ENCODE data around the gene AP5S1. TPM values are rescaled to one million over a fixed set of nuclear protein-coding genes. Genes with fewer than 3 reads are reported as not detected.
A peak's percentile ranks its signal among the peaks of the same experiment; 100 is the strongest.

The AP5S1 gene
- total RNA-seq, 2 experiments from 2014 or later = 11.1 to 11.7 TPM

GRCh38 chr20:3798373-3798768, 22.0 kb upstream of the AP5S1 start:
- no peak for DNase-seq
- peaks cover 51% of the 10 kb centered on the region for H3K4me1 Mint-ChIP-seq
- H3K9me3 Mint-ChIP-seq = no peaks in the 10 kb centered on the region
- peaks cover 38% of the 10 kb centered on the region for H3K36me3 Mint-ChIP-seq
- peak overlapping the region; percentile 94 for H3K27ac Mint-ChIP-seq
- H3K4me3 Mint-ChIP-seq = peak overlapping the region; percentile 98
- no peaks in the 10 kb centered on the region for H3K27me3 Mint-ChIP-seq

DNA sequence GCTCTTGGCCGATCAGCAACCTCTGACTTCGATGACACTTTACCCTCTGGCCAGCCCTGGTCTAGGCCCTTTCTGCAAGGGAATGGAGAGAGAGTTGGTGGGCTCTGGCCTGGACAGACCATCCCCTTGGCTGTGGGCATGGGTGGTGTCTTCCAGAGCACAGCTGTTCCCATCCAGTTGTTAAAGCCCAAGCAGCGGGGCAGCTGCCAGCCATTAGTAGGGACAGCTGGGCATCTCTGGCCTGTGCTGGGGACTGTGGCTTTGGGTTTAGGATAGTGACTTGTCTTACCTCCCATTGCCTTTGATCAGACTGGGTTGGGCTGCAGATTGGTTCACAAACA, 21.5 kb upstream of the AP5S1 start:
- DNase-seq = no peak
- H3K4me3 Mint-ChIP-seq = peak overlapping the region; percentile 35
- no peaks in the 10 kb centered on the region for H3K27me3 Mint-ChIP-seq
- H3K9me3 Mint-ChIP-seq = no peaks in the 10 kb centered on the region
- H3K4me1 Mint-ChIP-seq = peaks cover 53% of the 10 kb centered on the region
- peaks cover 42% of the 10 kb centered on the region for H3K36me3 Mint-ChIP-seq
- peak overlapping the region; percentile 94 for H3K27ac Mint-ChIP-seq

DNA sequence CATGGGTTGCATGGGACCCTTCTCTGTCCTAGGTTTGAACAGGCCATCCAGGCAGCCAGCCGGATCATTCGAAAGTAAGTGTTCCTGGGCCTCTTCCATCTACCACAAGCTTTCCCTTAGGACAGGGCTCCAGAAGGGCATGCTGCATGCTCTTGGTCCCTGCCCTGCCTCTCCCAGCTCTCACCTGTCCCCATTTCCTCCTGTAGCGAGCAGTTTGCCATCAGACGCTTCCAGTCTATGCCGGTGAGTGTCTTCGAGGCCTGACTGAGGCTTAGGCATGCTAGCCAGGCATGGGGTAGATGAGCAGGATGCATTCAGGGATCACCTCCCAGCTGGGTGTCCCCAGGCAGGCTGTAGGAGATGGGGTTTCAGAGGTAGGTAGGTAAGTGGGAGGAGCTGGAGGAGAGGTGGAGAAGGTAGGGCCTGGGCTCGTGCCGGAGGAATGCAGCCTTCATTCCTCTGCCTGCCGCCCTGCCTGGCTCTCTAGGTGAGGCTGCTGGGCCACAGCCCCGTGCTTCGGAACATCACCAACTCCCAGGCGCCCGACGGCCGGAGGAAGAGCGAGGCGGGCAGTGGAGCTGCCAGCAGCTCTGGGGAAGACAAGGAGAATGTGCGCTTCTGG, 20.0 kb upstream of the AP5S1 start:
- H3K36me3 Mint-ChIP-seq = peaks cover 54% of the 10 kb centered on the region
- no peak for DNase-seq

GRCh38 chr20:3800878-3801260, 19.5 kb upstream of the AP5S1 start:
- Mint-ChIP-seq H3K27me3 (no peaks in the 10 kb centered on the region), H3K27ac (peak overlapping the region; percentile 15), H3K36me3 (peaks cover 58% of the 10 kb centered on the region), H3K9me3 (no peaks in the 10 kb centered on the region), H3K4me3 (no peak overlapping the region), H3K4me1 (peaks cover 54% of the 10 kb centered on the region)
- no peak for DNase-seq

More for the DNA sequence above, 20.0 kb upstream of the AP5S1 start:
- no peaks in the 10 kb centered on the region for H3K27me3 Mint-ChIP-seq
- H3K4me1 Mint-ChIP-seq = peaks cover 55% of the 10 kb centered on the region
- no peaks in the 10 kb centered on the region for H3K9me3 Mint-ChIP-seq
- H3K4me3 Mint-ChIP-seq = peak overlapping the region; percentile 8
- H3K27ac Mint-ChIP-seq = peak overlapping the region; percentile 94

DNA sequence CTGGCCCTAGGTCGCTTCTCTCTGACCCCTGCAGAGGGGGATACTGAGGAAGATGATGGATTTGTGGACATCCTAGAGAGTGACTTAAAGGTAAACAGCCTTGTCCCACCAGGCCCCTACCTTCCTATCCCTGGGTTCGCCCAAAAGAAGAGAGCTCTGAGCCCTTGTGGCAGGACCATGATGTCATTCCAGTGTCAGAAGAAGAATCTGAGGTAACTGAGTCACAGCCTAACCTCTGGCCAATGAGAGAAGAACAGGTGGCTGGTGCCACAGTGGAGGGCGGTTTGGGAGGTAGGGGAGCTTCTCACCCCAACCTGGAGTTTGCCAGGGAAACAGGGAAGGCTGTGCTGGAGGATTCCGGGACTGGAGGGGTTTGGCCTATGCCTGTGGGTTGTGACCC, 19.0 kb upstream of the AP5S1 start:
- no peak for DNase-seq
- H3K27me3 Mint-ChIP-seq = no peaks in the 10 kb centered on the region
- peaks cover 61% of the 10 kb centered on the region for H3K36me3 Mint-ChIP-seq
- H3K9me3 Mint-ChIP-seq = no peaks in the 10 kb centered on the region
- H3K4me3 Mint-ChIP-seq = no peak overlapping the region
- H3K27ac Mint-ChIP-seq = peak overlapping the region; percentile 15
- peaks cover 56% of the 10 kb centered on the region for H3K4me1 Mint-ChIP-seq

- Mint-ChIP-seq H3K4me1 (peaks cover 57% of the 10 kb centered on the region), H3K27ac (peak overlapping the region; percentile 35), H3K36me3 (peaks cover 60% of the 10 kb centered on the region)
Measured at GRCh38 chr20:3801846-3802245, 18.5 kb upstream of the AP5S1 start.

DNA sequence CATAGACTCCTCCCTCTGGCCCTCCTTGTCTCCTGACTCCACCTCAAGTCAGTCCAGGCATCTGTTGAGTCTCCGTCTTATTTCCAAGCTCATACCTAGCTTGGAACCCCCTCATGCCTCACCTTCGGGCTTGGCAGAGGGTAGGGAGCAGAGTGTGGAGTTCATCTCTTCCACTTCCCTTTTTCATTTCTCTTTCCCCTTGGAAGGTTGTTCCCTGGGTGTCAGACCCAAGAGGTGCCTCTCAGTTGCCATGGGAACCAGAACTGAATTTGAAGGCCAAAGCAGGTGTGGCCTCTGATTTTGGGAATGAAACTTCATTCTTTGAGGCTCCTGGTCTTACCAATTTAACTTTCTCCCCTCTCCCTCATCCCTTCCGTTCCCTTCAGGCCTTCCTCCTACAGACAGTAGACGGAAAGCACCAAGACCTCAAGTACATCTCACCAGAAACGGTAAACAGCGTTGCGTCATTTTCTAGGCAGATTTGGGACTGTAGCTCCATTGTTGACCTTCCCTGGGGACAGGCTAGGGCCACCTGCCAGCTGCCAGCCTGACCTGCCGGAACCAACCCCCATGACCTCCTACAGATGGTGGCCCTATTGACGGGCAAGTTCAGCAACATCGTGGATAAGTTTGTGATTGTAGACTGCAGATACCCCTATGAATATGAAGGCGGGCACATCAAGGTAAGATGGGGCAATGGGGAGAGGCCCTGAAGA, 17.7 kb upstream of the AP5S1 start:
- H3K4me3 Mint-ChIP-seq = no peak overlapping the region
- H3K9me3 Mint-ChIP-seq = no peaks in the 10 kb centered on the region
- no peak for DNase-seq
- H3K27me3 Mint-ChIP-seq = no peaks in the 10 kb centered on the region
- peaks cover 59% of the 10 kb centered on the region for H3K4me1 Mint-ChIP-seq
- H3K36me3 Mint-ChIP-seq = peaks cover 56% of the 10 kb centered on the region
- peak overlapping the region; percentile 55 for H3K27ac Mint-ChIP-seq

More at GRCh38 chr20:3801846-3802245, 18.5 kb upstream of the AP5S1 start:
- Mint-ChIP-seq H3K27me3 (no peaks in the 10 kb centered on the region), H3K4me3 (no peak overlapping the region), H3K9me3 (no peaks in the 10 kb centered on the region)
- no peak for DNase-seq

DNA sequence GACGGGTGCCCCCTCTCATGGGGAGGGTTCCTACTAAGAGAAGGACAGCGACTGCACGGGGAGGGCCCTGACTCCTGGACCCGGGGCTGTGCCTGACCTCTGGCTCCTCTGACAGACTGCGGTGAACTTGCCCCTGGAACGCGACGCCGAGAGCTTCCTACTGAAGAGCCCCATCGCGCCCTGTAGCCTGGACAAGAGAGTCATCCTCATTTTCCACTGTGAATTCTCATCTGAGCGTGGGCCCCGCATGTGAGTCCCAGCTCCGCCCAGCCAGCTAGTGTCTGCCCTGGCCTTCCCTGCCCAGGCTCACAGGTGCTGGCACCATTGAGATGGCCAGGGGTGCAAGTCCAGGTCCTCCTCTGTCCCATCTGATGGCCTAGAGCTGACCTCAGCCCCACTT, 17.1 kb upstream of the AP5S1 start:
- Mint-ChIP-seq H3K36me3 (peaks cover 51% of the 10 kb centered on the region), H3K27ac (no peak overlapping the region), H3K4me3 (no peak overlapping the region), H3K9me3 (no peaks in the 10 kb centered on the region), H3K27me3 (no peaks in the 10 kb centered on the region), H3K4me1 (peaks cover 53% of the 10 kb centered on the region)
- DNase-seq = no peak

- no peaks in the 10 kb centered on the region for H3K9me3 Mint-ChIP-seq
- peak overlapping the region; percentile 9 for H3K27ac Mint-ChIP-seq
- H3K27me3 Mint-ChIP-seq = no peaks in the 10 kb centered on the region
- peaks cover 47% of the 10 kb centered on the region for H3K36me3 Mint-ChIP-seq
- H3K4me3 Mint-ChIP-seq = no peak overlapping the region
- no peak for DNase-seq
- peaks cover 48% of the 10 kb centered on the region for H3K4me1 Mint-ChIP-seq
Measured at GRCh38 chr20:3803854-3804253, 16.5 kb upstream of the AP5S1 start.

GRCh38 chr20:3804254-3804751, 16.0 kb upstream of the AP5S1 start:
- Mint-ChIP-seq H3K36me3 (peaks cover 45% of the 10 kb centered on the region), H3K9me3 (no peaks in the 10 kb centered on the region), H3K4me3 (no peak overlapping the region), H3K27ac (no peak overlapping the region), H3K27me3 (no peaks in the 10 kb centered on the region), H3K4me1 (peaks cover 44% of the 10 kb centered on the region)
- no peak for DNase-seq

GRCh38 chr20:3804781-3805180, 15.6 kb upstream of the AP5S1 start:
- H3K4me1 Mint-ChIP-seq = peaks cover 39% of the 10 kb centered on the region
- no peaks in the 10 kb centered on the region for H3K9me3 Mint-ChIP-seq
- peak overlapping the region; percentile 56 for H3K27ac Mint-ChIP-seq
- H3K27me3 Mint-ChIP-seq = no peaks in the 10 kb centered on the region
- DNase-seq = no peak
- H3K4me3 Mint-ChIP-seq = no peak overlapping the region
- H3K36me3 Mint-ChIP-seq = peaks cover 42% of the 10 kb centered on the region

DNA sequence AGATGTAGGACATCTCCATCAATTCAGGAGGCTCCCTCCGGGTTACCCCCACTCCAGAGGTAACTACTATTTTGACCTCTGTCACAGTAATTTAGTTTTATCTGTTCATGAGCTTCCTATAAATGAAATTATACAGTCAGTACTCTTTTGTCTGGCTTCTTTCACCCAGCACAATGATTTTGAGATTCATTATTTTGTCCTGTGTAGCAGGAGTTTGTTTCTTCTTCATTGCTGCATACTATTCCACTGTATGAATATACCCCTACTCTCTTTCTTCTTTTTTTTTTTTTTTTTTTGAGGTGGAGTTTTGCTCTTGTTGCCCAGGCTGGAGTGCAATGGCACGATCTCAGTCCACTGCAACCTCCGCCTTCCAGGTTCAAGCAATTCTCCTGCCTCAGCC, 11.8 kb upstream of the AP5S1 start:
- DNase-seq = no peak
- no peaks in the 10 kb centered on the region for H3K9me3 Mint-ChIP-seq
- no peaks in the 10 kb centered on the region for H3K27me3 Mint-ChIP-seq
- H3K27ac Mint-ChIP-seq = no peak overlapping the region
- no peak overlapping the region for H3K4me3 Mint-ChIP-seq
- H3K4me1 Mint-ChIP-seq = peaks cover 50% of the 10 kb centered on the region
- peaks cover 24% of the 10 kb centered on the region for H3K36me3 Mint-ChIP-seq

- Mint-ChIP-seq H3K4me1 (peaks cover 57% of the 10 kb centered on the region), H3K9me3 (no peaks in the 10 kb centered on the region), H3K4me3 (peak overlapping the region; percentile 76), H3K27me3 (no peaks in the 10 kb centered on the region), H3K27ac (peak overlapping the region; percentile 96), H3K36me3 (peaks cover under 1% of the 10 kb centered on the region)
- DNase-seq = peak; percentile 91
Measured at GRCh38 chr20:3811467-3812258, 8.7 kb upstream of the AP5S1 start.

GRCh38 chr20:3812259-3812681, 8.1 kb upstream of the AP5S1 start:
- H3K4me1 Mint-ChIP-seq = peaks cover 53% of the 10 kb centered on the region
- no peaks in the 10 kb centered on the region for H3K27me3 Mint-ChIP-seq
- no peak for DNase-seq
- no peaks in the 10 kb centered on the region for H3K9me3 Mint-ChIP-seq
- peak overlapping the region; percentile 96 for H3K27ac Mint-ChIP-seq
- H3K4me3 Mint-ChIP-seq = peak overlapping the region; percentile 76
- no peaks in the 10 kb centered on the region for H3K36me3 Mint-ChIP-seq
